NT2/D1 (cell line): ENCODE results near the gene TRAF4.

ENCODE experiments used
- SUZ12 ChIP-seq: IDR thresholded peaks from 2 replicates; pipeline ENCODE4 v1.6.1; 2011; ENCODE audit not compliant: insufficient read length, insufficient read depth; ENCODE audit errors: extremely low read depth
- YY1 ChIP-seq: IDR thresholded peaks from 2 replicates; pipeline ENCODE4 v1.6.1; 2011; ENCODE audit not compliant: insufficient read length, insufficient read depth
- ZNF274 ChIP-seq: IDR thresholded peaks from 2 replicates; pipeline ENCODE4 v1.6.1; 2011; ENCODE audit warnings: mild to moderate bottlenecking, low read depth, low read length

DNA sequence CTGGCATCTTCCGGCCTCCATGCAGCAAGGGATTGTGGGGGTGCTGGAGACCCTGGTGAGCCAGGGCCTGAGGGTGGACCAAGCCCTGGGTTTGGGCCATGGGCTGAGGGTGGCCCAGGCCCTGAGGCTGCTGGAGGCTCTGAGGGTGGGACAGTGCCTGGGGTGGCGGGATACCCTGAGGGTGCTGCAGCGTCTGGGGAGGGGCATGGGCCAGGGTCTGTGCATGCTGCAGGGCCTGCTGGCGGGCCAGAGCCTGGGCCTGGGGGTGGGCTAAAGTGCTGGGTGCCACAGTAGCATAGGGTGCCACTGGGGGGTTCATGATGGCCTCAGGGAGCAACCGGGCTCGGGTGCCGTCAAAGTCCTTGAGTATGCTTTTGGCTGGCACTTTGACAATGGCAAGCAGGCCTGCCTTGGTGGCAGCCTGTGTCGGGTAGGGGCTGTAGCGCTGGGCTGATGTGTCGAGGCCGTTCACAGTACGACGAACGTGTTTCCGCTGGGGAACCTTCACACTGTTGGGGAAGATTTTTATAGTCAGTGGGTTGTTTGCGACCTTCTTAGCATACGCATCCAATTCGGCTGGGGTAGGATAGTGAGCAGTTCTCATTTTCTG is 15.6 kb downstream of the TRAF4 start:
- TF ChIP-seq YY1 (no peak), ZNF274 (no peak), SUZ12 (no peak)
